HEK293T (cell line): ENCODE measurements around the gene DAND5.

Source experiments
- CTCF ChIA-PET: fragments of 350-600 bp; formaldehyde crosslinking; extraction: SDS; loops from one replicate; lab custom pipeline; 2021; ENCODE audit warnings: antibody characterized with exemption, inconsistent platforms; lab: Yijun Ruan, JAX
- POLR2A ChIA-PET: fragments of 350-600 bp; formaldehyde crosslinking; extraction: SDS; loops from one replicate; lab custom pipeline; 2020; ENCODE audit warnings: antibody characterized with exemption, inconsistent platforms; lab: Yijun Ruan, JAX
- DNase-seq: peaks from one replicate; pipeline ENCODE4 v3.0.0; 2012; ENCODE audit warnings: mixed read lengths; ENCODE audit errors: extremely low spot score
- ARNT ChIP-seq: fragments of 450-650 bp; IDR thresholded peaks from 2 replicates; pipeline ENCODE4 v1.6.1; 2017; ENCODE audit warnings: mild to moderate bottlenecking
- BHLHE40 ChIP-seq: fragments of 450-650 bp; IDR thresholded peaks from 2 replicates; pipeline ENCODE4 v1.6.1; 2016; ENCODE audit warnings: mild to moderate bottlenecking, moderate library complexity, borderline replicate concordance
- CTBP1 ChIP-seq: fragments of 450-650 bp; IDR thresholded peaks from 2 replicates; pipeline ENCODE4 v1.6.1; 2016; ENCODE audit warnings: borderline replicate concordance
- ELF4 ChIP-seq: fragments of 450-650 bp; IDR thresholded peaks from 2 replicates; pipeline ENCODE4 v1.6.1; 2017; ENCODE audit warnings: antibody characterized with exemption
- FOXA1 ChIP-seq: fragments of 450-650 bp; IDR thresholded peaks from 2 replicates; pipeline ENCODE4 v1.6.1; 2016; ENCODE audit warnings: mild to moderate bottlenecking
- FOXK2 ChIP-seq: fragments of 450-650 bp; IDR thresholded peaks from 2 replicates; pipeline ENCODE4 v1.6.1; 2016; ENCODE audit warnings: mild to moderate bottlenecking
- FOXM1 ChIP-seq: fragments of 450-650 bp; IDR thresholded peaks from 2 replicates; pipeline ENCODE4 v1.6.1; 2017; ENCODE audit warnings: mild to moderate bottlenecking, borderline replicate concordance
- HDGF ChIP-seq: fragments of 450-650 bp; IDR thresholded peaks from 2 replicates; pipeline ENCODE4 v1.6.1; 2017; ENCODE audit warnings: antibody characterized with exemption, borderline replicate concordance
- L3MBTL2 ChIP-seq: fragments of 450-650 bp; conservative IDR thresholded peaks from 2 replicates; pipeline ENCODE4 v1.6.1; 2016; ENCODE audit warnings: mild to moderate bottlenecking
- LEF1 ChIP-seq: fragments of 450-650 bp; IDR thresholded peaks from 2 replicates; pipeline ENCODE4 v1.6.1; 2017; ENCODE audit warnings: mild to moderate bottlenecking, borderline replicate concordance
- NFRKB ChIP-seq: fragments of 450-650 bp; IDR thresholded peaks from 2 replicates; pipeline ENCODE4 v1.6.1; 2016; ENCODE audit warnings: mild to moderate bottlenecking, moderate library complexity
- PKNOX1 ChIP-seq: fragments of 450-650 bp; IDR thresholded peaks from 2 replicates; pipeline ENCODE4 v1.6.1; 2016
- SP1 ChIP-seq: fragments of 450-650 bp; IDR thresholded peaks from 2 replicates; pipeline ENCODE4 v1.6.1; 2017
- SUZ12 ChIP-seq: fragments of 450-650 bp; IDR thresholded peaks from 2 replicates; pipeline ENCODE4 v1.6.1; 2016; ENCODE audit warnings: mild to moderate bottlenecking
- TARDBP ChIP-seq: fragments of 450-650 bp; IDR thresholded peaks from 2 replicates; pipeline ENCODE4 v1.6.1; 2016
- ZNF384 ChIP-seq: fragments of 450-650 bp; IDR thresholded peaks from 2 replicates; pipeline ENCODE4 v1.6.1; 2016

The DAND5 gene

GRCh38 chr19:13004273-13004672, 34.9 kb downstream of the DAND5 start:
- CTCF ChIA-PET, result no interaction called here
- POLR2A ChIA-PET, result no interaction called here
- TF ChIP-seq SUZ12 (no peak), FOXK2 (no peak), FOXA1 (no peak), ZNF384 (no peak), CTBP1 (no peak), SP1 (no peak), HDGF (no peak), TARDBP (no peak), ARNT (no peak), L3MBTL2 (no peak), LEF1 (no peak), FOXM1 (no peak), PKNOX1 (no peak)
- no peak for DNase-seq

GRCh38 chr19:13005253-13005652, 35.9 kb downstream of the DAND5 start:
- no peak for DNase-seq
- POLR2A ChIA-PET, result interaction anchor here (1.1 kb wide), 1 partner anchor 27 kb away, joined by 3 read pairs; no protein-coding TSS in a partner anchor
- no peak for TF ChIP-seq SUZ12
- TF ChIP-seq HDGF, result no peak
- no peak for TF ChIP-seq LEF1
- no peak for TF ChIP-seq TARDBP
- no peak for TF ChIP-seq BHLHE40
- no peak for TF ChIP-seq NFRKB
- TF ChIP-seq ARNT, result no peak
- TF ChIP-seq FOXM1, result no peak
- TF ChIP-seq L3MBTL2, result no peak
- TF ChIP-seq SP1, result no peak
- TF ChIP-seq PKNOX1, result no peak
- no peak for TF ChIP-seq ELF4
- TF ChIP-seq FOXA1, result no peak
- no peak for TF ChIP-seq FOXK2
- TF ChIP-seq ZNF384, result no peak
- no peak for TF ChIP-seq CTBP1
- CTCF ChIA-PET, result interaction anchor here (0.8 to 1.3 kb wide), 5 partner anchors 17 to 89 kb away, joined by 3 to 4 read pairs (median 4); no protein-coding TSS in a partner anchor

GRCh38 chr19:13005861-13006370, 36.5 kb downstream of the DAND5 start:
- ChIA-PET POLR2A (interaction anchor here (1.1 kb wide), 1 partner anchor 26 kb away, joined by 3 read pairs; no protein-coding TSS in a partner anchor), CTCF (interaction anchor here (0.8 to 1.3 kb wide), 3 partner anchors 16 to 88 kb away, joined by 3 to 4 read pairs (median 3); no protein-coding TSS in a partner anchor)
- TF ChIP-seq SP1 (no peak), ELF4 (no peak), ARNT (no peak), NFRKB (no peak)
- DNase-seq, result no peak

GRCh38 chr19:13006431-13007281, 37.3 kb downstream of the DAND5 start:
- TF ChIP-seq SUZ12 (no peak), LEF1 (no peak), ELF4 (no peak), FOXM1 (no peak), HDGF (no peak), BHLHE40 (no peak), ARNT (no peak), PKNOX1 (no peak), CTBP1 (no peak), NFRKB (no peak), FOXK2 (no peak), ZNF384 (no peak), TARDBP (no peak), L3MBTL2 (no peak), FOXA1 (no peak), SP1 (no peak)
- ChIA-PET CTCF (interaction anchor here (1.2 kb wide), 1 partner anchor 15 kb away, joined by 4 read pairs; no protein-coding TSS in a partner anchor), POLR2A (interaction anchor here (0.9 to 1.1 kb wide), 2 partner anchors 24 to 25 kb away, joined by 3 read pairs; no protein-coding TSS in a partner anchor)
- DNase-seq, result no peak

GRCh38 chr19:13007292-13008045, 38.1 kb downstream of the DAND5 start:
- ChIA-PET CTCF (no interaction called here), POLR2A (interaction anchor here (0.9 to 1.3 kb wide), 2 partner anchors 23 to 51 kb away, joined by 3 read pairs; no protein-coding TSS in a partner anchor)
- DNase-seq, result no peak
- TF ChIP-seq ELF4, result no peak
- TF ChIP-seq NFRKB, result no peak
- no peak for TF ChIP-seq ZNF384
- TF ChIP-seq ARNT, result no peak
- no peak for TF ChIP-seq BHLHE40
- TF ChIP-seq TARDBP, result no peak
- TF ChIP-seq FOXM1, result no peak
- no peak for TF ChIP-seq HDGF
